Epithelial cell of prostate (primary cell): ENCODE results near the gene NAPSA.

Source experiments
- DNase-seq: peaks from one replicate; pipeline ENCODE4 v3.0.0-alpha.2; 2011; ENCODE audit warnings: low read depth, low spot score
- H3K27ac ChIP-seq: fragments of 450-650 bp; 2 replicates; pipeline ENCODE4 v1.5.1; 2017; ENCODE audit warnings: mild to moderate bottlenecking

NAPSA gene

GRCh38 chr19:50384685-50385535 is 19.5 kb upstream of the NAPSA start:
- H3K27ac ChIP-seq = peak overlapping the region; percentile 58
- DNase-seq = no peak

DNA sequence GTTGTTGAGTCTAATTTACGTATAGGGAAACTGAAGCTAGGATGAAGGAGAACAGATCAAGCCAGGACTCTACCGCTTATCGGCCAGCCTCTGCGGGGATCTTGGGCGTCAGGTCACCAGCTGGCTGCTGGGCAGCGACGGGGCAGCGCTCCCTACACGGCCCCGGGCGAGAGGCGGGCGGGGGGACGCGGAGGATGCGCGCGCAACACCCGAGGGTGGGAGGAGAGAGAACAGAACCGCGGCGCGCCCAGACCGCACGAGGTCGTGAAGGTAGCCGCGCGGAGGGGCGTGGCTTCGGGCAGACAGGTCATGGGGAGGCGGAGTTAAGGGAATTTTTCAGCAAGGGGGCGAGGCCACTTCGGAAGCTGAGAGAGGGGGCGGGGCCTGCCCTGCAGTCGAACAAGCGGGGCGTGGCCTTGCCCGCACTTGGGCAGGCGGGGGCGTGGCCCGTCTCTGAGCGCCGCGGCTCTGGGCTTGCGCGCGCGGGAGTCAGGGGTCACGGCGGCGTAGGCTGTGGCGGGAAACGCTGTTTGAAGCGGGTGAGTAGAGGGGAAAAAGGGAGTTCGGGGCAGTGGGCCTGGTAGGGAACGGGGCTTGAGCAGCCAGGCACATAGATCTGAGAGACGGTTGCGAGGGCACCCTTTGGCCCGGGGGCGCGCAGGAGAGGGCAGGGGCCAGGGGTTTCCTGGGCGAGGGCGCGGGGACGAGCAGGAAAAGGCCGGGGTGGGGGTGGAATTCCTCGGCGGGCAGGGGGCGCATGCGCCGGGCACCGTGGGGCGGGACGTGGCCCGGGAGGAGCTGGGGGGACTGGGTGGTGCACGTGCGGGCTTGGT is 18.6 kb upstream of the NAPSA start, which contains the start of gene POLD1:
TSS of gene POLD1 (plus strand) at position 496 of the 833 bp plus-strand sequence. CDS start 14,505 bp downstream, outside the sequence.
- peak; percentile 89 for DNase-seq
- H3K27ac ChIP-seq = peak within 1 kb of the TSS; percentile 58

DNA sequence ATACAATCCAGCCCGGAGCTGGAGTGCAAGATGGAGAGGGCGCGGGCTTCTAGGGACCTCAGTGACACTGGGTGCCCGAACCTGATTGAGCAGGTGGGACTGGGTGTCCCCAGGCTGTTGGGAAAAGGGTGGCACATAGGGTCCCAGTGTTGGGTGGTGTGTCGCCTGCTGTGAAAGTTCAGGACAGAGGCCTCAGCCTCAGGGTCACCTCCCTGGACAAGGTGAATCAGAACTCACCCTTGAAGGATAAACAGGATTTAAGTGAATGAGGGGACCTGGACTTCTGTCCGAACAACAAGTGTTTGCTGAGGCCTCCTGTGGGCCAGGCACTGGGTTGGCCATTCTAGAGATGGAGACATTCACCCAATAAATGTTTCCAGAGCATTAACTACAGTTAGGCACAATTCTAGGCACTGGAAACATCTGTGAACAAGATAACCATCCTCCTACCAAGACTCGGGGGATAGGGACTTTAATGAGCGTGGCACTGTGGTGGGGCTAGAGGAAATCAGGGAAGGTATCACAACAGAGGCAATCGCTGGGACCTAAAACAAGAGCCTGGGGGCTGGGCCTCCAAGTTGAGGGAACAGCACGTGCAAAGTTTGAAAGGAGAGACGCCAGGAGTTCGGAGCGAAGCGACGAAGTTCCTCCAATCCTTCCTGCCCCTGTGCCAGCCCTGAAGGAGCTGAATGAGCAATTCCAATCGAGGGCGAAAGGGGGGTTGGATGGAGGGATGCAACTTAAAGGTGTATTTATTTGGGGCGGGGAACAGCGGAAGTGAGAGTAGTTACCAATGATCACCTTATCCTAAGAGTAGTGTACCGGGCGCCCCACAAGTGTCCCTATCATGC is 17.8 kb upstream of the NAPSA start:
- peak overlapping the region; percentile 58 for H3K27ac ChIP-seq
- DNase-seq = no peak

GRCh38 chr19:50381881-50382729 is 16.7 kb upstream of the NAPSA start:
- no peak for DNase-seq

DNA sequence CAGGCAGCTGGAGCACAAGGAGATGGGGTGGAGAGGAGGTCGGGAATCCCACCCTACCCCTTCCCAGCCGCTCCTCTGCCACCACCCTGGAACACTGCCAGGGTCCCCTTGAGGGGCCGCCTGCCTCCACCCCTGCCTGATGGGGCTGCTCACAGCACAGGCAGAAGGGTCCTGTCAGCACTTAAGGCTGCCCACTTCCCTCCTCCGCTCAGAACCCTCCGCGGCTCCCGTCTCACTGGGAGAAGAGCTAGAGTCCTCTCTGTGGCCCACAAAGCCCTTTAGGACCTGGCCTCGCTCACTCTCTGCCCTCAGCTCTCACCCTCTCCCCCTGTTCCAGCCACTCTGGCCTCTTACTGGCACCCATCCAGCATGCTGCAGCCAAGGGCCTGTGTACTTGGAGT is 15.3 kb upstream of the NAPSA start:
- no peak for DNase-seq
- H3K27ac ChIP-seq = no peak overlapping the region

More at GRCh38 chr19:50381881-50382729, 16.7 kb upstream of the NAPSA start:
- H3K27ac ChIP-seq = no peak overlapping the region

- no peak overlapping the region for H3K27ac ChIP-seq
- DNase-seq = no peak
Measured at GRCh38 chr19:50380137-50380536, 14.7 kb upstream of the NAPSA start.

GRCh38 chr19:50379602-50380001 is 14.2 kb upstream of the NAPSA start:
- no peak overlapping the region for H3K27ac ChIP-seq
- no peak for DNase-seq

DNA sequence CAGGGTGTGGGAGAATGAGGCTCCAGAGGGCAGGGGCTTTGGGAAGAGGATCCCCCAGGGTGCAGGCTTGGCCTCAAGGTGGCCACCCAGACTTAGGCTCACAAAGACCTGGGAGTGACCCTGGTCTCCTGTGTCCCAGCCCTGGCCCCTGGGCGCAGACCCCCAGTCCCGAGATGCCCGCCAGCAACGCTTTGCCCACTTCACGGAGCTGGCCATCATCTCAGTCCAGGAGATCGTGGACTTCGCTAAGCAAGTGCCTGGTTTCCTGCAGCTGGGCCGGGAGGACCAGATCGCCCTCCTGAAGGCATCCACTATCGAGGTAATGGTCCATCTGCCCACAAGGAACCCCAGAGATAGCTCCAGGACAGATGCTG is 13.4 kb upstream of the NAPSA start:
- no peak overlapping the region for H3K27ac ChIP-seq
- DNase-seq = no peak

DNA sequence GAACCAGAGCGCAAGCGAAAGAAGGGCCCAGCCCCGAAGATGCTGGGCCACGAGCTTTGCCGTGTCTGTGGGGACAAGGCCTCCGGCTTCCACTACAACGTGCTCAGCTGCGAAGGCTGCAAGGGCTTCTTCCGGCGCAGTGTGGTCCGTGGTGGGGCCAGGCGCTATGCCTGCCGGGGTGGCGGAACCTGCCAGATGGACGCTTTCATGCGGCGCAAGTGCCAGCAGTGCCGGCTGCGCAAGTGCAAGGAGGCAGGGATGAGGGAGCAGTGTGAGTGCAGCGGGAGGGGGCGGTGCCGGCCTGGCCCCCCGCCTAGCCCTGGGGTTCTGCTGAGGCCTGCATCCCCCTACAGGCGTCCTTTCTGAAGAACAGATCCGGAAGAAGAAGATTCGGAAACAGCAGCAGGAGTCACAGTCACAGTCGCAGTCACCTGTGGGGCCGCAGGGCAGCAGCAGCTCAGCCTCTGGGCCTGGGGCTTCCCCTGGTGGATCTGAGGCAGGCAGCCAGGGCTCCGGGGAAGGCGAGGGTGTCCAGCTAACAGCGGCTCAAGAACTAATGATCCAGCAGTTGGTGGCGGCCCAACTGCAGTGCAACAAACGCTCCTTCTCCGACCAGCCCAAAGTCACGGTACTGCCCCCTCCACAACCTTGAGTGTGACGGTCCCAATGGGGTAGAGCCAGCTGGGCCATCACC is 12.9 kb upstream of the NAPSA start:
- H3K27ac ChIP-seq = no peak overlapping the region
- DNase-seq = no peak

DNA sequence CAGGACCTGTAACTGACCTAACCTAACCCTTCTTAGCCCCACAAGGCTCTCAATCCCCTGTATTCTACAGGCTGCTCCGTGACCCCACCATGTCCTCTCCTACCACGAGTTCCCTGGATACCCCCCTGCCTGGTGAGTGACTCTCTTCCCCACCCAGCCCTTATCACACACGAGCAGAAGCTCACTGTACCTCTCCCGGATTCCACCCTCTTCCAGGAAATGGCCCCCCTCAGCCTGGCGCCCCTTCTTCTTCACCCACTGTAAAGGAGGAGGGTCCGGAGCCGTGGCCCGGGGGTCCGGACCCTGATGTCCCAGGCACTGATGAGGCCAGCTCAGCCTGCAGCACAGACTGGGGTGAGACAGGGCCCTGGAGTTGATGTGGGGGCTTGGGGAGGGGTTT is 12.1 kb upstream of the NAPSA start:
- H3K27ac ChIP-seq = no peak overlapping the region
- DNase-seq = no peak

GRCh38 chr19:50377051-50377461 is 11.6 kb upstream of the NAPSA start:
- no peak overlapping the region for H3K27ac ChIP-seq
- DNase-seq = no peak

GRCh38 chr19:50376166-50377050 is 11.0 kb upstream of the NAPSA start, which contains the start of gene NR1H2:
TSS of gene NR1H2 (plus strand) at chr19:50376457. CDS start at chr19:50377606, 1,149 bp downstream.
- DNase-seq = peak; percentile 92

GRCh38 chr19:50371914-50372475 is 6.6 kb upstream of the NAPSA start:
- no peak overlapping the region for H3K27ac ChIP-seq
- DNase-seq = no peak

More at GRCh38 chr19:50376166-50377050, 11.0 kb upstream of the NAPSA start, which contains the start of gene NR1H2:
- peak within 1 kb of the TSS; percentile 96 for H3K27ac ChIP-seq

GRCh38 chr19:50368649-50369570 is 3.5 kb upstream of the NAPSA start:
- peak overlapping the region; percentile 22 for H3K27ac ChIP-seq
- peak; percentile 43 for DNase-seq

GRCh38 chr19:50362656-50363424 is 2.6 kb downstream of the NAPSA start:
- H3K27ac ChIP-seq = no peak overlapping the region
- no peak for DNase-seq

GRCh38 chr19:50362030-50362412 is 3.4 kb downstream of the NAPSA start:
- no peak for DNase-seq
- no peak overlapping the region for H3K27ac ChIP-seq
